WTC11 (cell line): ENCODE measurements around the gene GRM1. TPM values are rescaled to one million over a fixed set of nuclear protein-coding genes. Genes with fewer than 3 reads are reported as not detected.
A peak's percentile ranks its signal among the peaks of the same experiment; 100 is the strongest.

ENCODE experiments used
- ATAC-seq: fragments of 200-7000 bp; cut with Tn5 transposase; 2 replicates; pipeline ENCODE4 v1.10.0; 2021; ENCODE audit warnings: mild to moderate bottlenecking, moderate library complexity
- CTCF ChIA-PET: fragments of 300-600 bp; sonication (Branson Sonifier 250); formaldehyde crosslinking; loops from one replicate; lab custom pipeline; 2021; ENCODE audit warnings: antibody characterized with exemption; lab: Charles Lee
- POLR2A ChIA-PET: fragments of 350-600 bp; sonication (Branson Sonifier 250); formaldehyde crosslinking; loops from one replicate; lab custom pipeline; 2021; ENCODE audit warnings: antibody characterized with exemption; lab: Charles Lee
- DNase-seq: peaks from one replicate; pipeline ENCODE4 v3.0.0; 2021; ENCODE audit warnings: low spot score
- H3K27ac Mint-ChIP-seq: 2 replicates; pipeline ENCODE4 v1.8.0; 2021; ENCODE audit warnings: mixed read lengths
- H3K27me3 Mint-ChIP-seq: 2 replicates; pipeline ENCODE4 v1.8.0; 2021; ENCODE audit warnings: low read depth, mild to moderate bottlenecking, moderate library complexity, mixed read lengths
- H3K36me3 Mint-ChIP-seq: 2 replicates; pipeline ENCODE4 v1.8.0; 2021; ENCODE audit warnings: mixed read lengths
- H3K4me1 Mint-ChIP-seq: 2 replicates; pipeline ENCODE4 v1.8.0; 2022; ENCODE audit warnings: mixed read lengths
- H3K4me3 Mint-ChIP-seq: 2 replicates; pipeline ENCODE4 v1.8.0; 2021; ENCODE audit warnings: mild to moderate bottlenecking, moderate library complexity, mixed read lengths
- H3K9me3 Mint-ChIP-seq: 2 replicates; pipeline ENCODE4 v1.8.0; 2021; ENCODE audit warnings: mixed read lengths
- ARID4B ChIP-seq: sonication (generic); formaldehyde crosslinking; IDR thresholded peaks from 2 replicates; pipeline ENCODE4 v1.8.0; 2023; ENCODE audit warnings: missing genetic modification reagents, mild to moderate bottlenecking, borderline replicate concordance
- EMX1 ChIP-seq: fragments of 250-450 bp; sonication (Bioruptor Pico); IDR thresholded peaks from 2 replicates; pipeline ENCODE4 v1.8.0; 2021; ENCODE audit warnings: mild to moderate bottlenecking
- ESRRA ChIP-seq: sonication (generic); formaldehyde crosslinking; IDR thresholded peaks from 2 replicates; pipeline ENCODE4 v1.8.1; 2022; ENCODE audit warnings: mild to moderate bottlenecking, missing genetic modification reagents, borderline replicate concordance
- FOXK1 ChIP-seq: sonication (generic); formaldehyde crosslinking; IDR thresholded peaks from 2 replicates; pipeline ENCODE4 v1.8.0; 2022; ENCODE audit warnings: mild to moderate bottlenecking, moderate library complexity, missing genetic modification reagents
- GABPB1 ChIP-seq: sonication (generic); formaldehyde crosslinking; IDR thresholded peaks from 2 replicates; pipeline ENCODE4 v1.8.1; 2023; ENCODE audit warnings: mild to moderate bottlenecking, missing genetic modification reagents
- GRHL2 ChIP-seq: fragments of 250-450 bp; sonication (Bioruptor Pico); IDR thresholded peaks from 2 replicates; pipeline ENCODE4 v1.8.0; 2022; ENCODE audit warnings: mild to moderate bottlenecking, moderate library complexity; ENCODE audit not compliant: insufficient replicate concordance, severe bottlenecking
- HMGA2 ChIP-seq: fragments of 250-450 bp; sonication (Bioruptor Pico); IDR thresholded peaks from 2 replicates; pipeline ENCODE4 v1.4.0; 2021; ENCODE audit warnings: mild to moderate bottlenecking, moderate library complexity
- JAZF1 ChIP-seq: fragments of 250-450 bp; sonication (Bioruptor Pico); IDR thresholded peaks from 2 replicates; pipeline ENCODE4 v1.9.0; 2021; ENCODE audit warnings: moderate library complexity, mild to moderate bottlenecking, inconsistent platforms
- USF1 ChIP-seq: sonication (generic); formaldehyde crosslinking; IDR thresholded peaks from 2 replicates; pipeline ENCODE4 v1.8.0; 2022; ENCODE audit warnings: mild to moderate bottlenecking, missing genetic modification reagents
- ZNF121 ChIP-seq: sonication (generic); formaldehyde crosslinking; IDR thresholded peaks from 2 replicates; pipeline ENCODE4 v1.8.0; 2023; ENCODE audit warnings: missing genetic modification reagents
- ZNF281 ChIP-seq: sonication (generic); formaldehyde crosslinking; IDR thresholded peaks from 2 replicates; pipeline ENCODE4 v1.8.0; 2023; ENCODE audit warnings: mild to moderate bottlenecking, missing genetic modification reagents
- ZNF396 ChIP-seq: fragments of 250-450 bp; sonication (Bioruptor Pico); IDR thresholded peaks from 2 replicates; pipeline ENCODE4 v1.8.0; 2021; ENCODE audit warnings: mild to moderate bottlenecking, moderate library complexity, borderline replicate concordance
- ZNF423 ChIP-seq: fragments of 250-450 bp; sonication (Bioruptor Pico); IDR thresholded peaks from 2 replicates; pipeline ENCODE4 v2.1.2; 2022; ENCODE audit warnings: mild to moderate bottlenecking, moderate library complexity
- ZNF425 ChIP-seq: fragments of 250-450 bp; sonication (Bioruptor Pico); conservative IDR thresholded peaks from 2 replicates; pipeline ENCODE4 v1.9.0; 2021; ENCODE audit warnings: mild to moderate bottlenecking
- total RNA-seq: library from RNA; stranded (reverse); gene quantifications from 3 replicates; pipeline ENCODE4 v1.2.3, GENCODE V29; 2021
- TF ChIP-seq, protein P1 (sequence below): sonication (generic); formaldehyde crosslinking; conservative IDR thresholded peaks from 2 replicates; pipeline ENCODE4 v1.8.1; 2022; ENCODE audit warnings: mild to moderate bottlenecking, missing genetic modification reagents
- TF ChIP-seq, protein P2 (sequence below): sonication (generic); formaldehyde crosslinking; IDR thresholded peaks from 2 replicates; pipeline ENCODE4 v1.8.0; 2022; ENCODE audit warnings: mild to moderate bottlenecking, missing genetic modification reagents
- TF ChIP-seq, protein P3 (sequence below): fragments of 250-450 bp; sonication (Bioruptor Pico); IDR thresholded peaks from 2 replicates; pipeline ENCODE4 v1.9.0; 2021; ENCODE audit warnings: mild to moderate bottlenecking
- TF ChIP-seq, protein P4 (sequence below): sonication (generic); formaldehyde crosslinking; IDR thresholded peaks from 2 replicates; pipeline ENCODE4 v1.8.0; 2022; ENCODE audit warnings: mild to moderate bottlenecking, missing genetic modification reagents
- TF ChIP-seq, protein P5 (sequence below): sonication (generic); formaldehyde crosslinking; IDR thresholded peaks from 2 replicates; pipeline ENCODE4 v1.8.1; 2022; ENCODE audit warnings: low read depth, missing genetic modification reagents, borderline replicate concordance

The GRM1 gene
- total RNA-seq, 1 experiment from 2014 or later, result 0.46 TPM

DNA sequence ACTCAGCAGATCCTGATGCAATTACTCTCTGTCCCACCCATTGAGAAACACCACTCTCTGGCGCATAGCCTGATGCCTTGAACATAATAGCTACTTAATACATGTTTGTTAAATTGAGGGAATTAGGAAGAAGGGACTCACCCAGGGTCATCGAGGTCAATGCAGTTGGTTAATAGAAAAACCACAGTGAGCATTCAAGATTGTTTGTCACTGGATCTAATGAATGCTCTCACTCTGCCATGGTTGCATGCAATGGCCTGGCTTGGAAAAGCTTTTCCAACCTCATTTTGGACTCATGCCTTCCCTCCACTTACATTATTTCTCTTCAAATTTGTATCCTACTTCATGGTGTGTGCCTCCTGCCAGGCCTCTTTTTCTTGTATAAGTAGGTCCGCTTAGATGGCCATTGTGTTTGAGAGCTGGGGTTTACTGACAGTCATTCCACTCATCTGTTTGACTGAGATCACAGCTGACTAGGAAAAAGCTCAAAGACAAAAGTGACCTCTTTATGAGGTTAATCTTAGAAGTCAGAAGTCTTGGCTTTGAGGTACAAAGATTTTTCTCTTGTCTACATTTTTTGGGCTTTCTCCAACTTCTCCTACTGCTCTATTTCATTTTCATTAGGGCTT, 360.0 kb downstream of the GRM1 start:
- POLR2A ChIA-PET, result interaction anchor here (0.6 kb wide), 1 partner anchor 9 kb away, joined by 4 read pairs; no protein-coding TSS in a partner anchor
- Mint-ChIP-seq H3K4me3 (no peak overlapping the region), H3K27ac (peak overlapping the region; percentile 80), H3K27me3 (no peaks in the 10 kb centered on the region), H3K36me3 (no peaks in the 10 kb centered on the region)
- DNase-seq, result no peak
- peak; percentile 61 for ATAC-seq
- CTCF ChIA-PET, result no interaction called here
- TF ChIP-seq USF1 (no peak), ARID4B (CRISPR knock-in tag) (no peak), HMGA2 (CRISPR knock-in tag) (no peak), FOXK1 (CRISPR knock-in tag) (no peak), ESRRA (CRISPR knock-in tag) (no peak), ZNF396 (no peak), GABPB1 (CRISPR knock-in tag) (no peak), ZNF281 (CRISPR knock-in tag) (no peak), GRHL2 (CRISPR knock-in tag) (no peak), ZNF423 (CRISPR knock-in tag) (no peak), ZNF121 (CRISPR knock-in tag) (no peak), EMX1 (CRISPR knock-in tag) (no peak), ZNF425 (no peak), JAZF1 (CRISPR knock-in tag) (no peak)
- TF ChIP-seq, protein P1, sequence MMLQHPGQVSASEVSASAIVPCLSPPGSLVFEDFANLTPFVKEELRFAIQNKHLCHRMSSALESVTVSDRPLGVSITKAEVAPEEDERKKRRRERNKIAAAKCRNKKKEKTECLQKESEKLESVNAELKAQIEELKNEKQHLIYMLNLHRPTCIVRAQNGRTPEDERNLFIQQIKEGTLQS (CRISPR knock-in tag), result no peak
- TF ChIP-seq, protein P2, sequence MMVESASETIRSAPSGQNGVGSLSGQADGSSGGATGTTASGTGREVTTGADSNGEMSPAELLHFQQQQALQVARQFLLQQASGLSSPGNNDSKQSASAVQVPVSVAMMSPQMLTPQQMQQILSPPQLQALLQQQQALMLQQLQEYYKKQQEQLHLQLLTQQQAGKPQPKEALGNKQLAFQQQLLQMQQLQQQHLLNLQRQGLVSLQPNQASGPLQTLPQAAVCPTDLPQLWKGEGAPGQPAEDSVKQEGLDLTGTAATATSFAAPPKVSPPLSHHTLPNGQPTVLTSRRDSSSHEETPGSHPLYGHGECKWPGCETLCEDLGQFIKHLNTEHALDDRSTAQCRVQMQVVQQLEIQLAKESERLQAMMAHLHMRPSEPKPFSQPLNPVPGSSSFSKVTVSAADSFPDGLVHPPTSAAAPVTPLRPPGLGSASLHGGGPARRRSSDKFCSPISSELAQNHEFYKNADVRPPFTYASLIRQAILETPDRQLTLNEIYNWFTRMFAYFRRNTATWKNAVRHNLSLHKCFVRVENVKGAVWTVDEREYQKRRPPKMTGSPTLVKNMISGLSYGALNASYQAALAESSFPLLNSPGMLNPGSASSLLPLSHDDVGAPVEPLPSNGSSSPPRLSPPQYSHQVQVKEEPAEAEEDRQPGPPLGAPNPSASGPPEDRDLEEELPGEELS (CRISPR knock-in tag), result no peak
- TF ChIP-seq, protein P3, sequence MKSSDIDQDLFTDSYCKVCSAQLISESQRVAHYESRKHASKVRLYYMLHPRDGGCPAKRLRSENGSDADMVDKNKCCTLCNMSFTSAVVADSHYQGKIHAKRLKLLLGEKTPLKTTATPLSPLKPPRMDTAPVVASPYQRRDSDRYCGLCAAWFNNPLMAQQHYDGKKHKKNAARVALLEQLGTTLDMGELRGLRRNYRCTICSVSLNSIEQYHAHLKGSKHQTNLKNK (CRISPR knock-in tag), result no peak
- TF ChIP-seq, protein P4, sequence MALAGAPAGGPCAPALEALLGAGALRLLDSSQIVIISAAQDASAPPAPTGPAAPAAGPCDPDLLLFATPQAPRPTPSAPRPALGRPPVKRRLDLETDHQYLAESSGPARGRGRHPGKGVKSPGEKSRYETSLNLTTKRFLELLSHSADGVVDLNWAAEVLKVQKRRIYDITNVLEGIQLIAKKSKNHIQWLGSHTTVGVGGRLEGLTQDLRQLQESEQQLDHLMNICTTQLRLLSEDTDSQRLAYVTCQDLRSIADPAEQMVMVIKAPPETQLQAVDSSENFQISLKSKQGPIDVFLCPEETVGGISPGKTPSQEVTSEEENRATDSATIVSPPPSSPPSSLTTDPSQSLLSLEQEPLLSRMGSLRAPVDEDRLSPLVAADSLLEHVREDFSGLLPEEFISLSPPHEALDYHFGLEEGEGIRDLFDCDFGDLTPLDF (CRISPR knock-in tag), result no peak
- TF ChIP-seq, protein P5, sequence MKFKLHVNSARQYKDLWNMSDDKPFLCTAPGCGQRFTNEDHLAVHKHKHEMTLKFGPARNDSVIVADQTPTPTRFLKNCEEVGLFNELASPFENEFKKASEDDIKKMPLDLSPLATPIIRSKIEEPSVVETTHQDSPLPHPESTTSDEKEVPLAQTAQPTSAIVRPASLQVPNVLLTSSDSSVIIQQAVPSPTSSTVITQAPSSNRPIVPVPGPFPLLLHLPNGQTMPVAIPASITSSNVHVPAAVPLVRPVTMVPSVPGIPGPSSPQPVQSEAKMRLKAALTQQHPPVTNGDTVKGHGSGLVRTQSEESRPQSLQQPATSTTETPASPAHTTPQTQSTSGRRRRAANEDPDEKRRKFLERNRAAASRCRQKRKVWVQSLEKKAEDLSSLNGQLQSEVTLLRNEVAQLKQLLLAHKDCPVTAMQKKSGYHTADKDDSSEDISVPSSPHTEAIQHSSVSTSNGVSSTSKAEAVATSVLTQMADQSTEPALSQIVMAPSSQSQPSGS, result no peak
- TF ChIP-seq, all 79 proteins: peak for 0
- H3K9me3 Mint-ChIP-seq, result no peaks in the 10 kb centered on the region
- H3K4me1 Mint-ChIP-seq, result peaks cover 9% of the 10 kb centered on the region
